Activated CD8-positive, alpha-beta memory T cell treated with anti-CD3 and anti-CD28 coated beads, Interleukin-2, amount 50 U/mL, for 1 hour (primary cell): ENCODE measurements around the gene FFAR3.

ENCODE experiments used
- DNase-seq: peaks from one replicate; pipeline ENCODE4 v3.0.0-alpha.2; 2020; ENCODE audit errors: extremely low read depth

The FFAR3 gene

GRCh38 chr19:35403116-35403760 is 45.0 kb downstream of the FFAR3 start:
- no peak for DNase-seq

GRCh38 chr19:35404879-35405622 is 46.8 kb downstream of the FFAR3 start:
- no peak for DNase-seq

- no peak for DNase-seq
Measured at GRCh38 chr19:35407619-35408018, 49.4 kb downstream of the FFAR3 start.

- DNase-seq, result no peak
Measured at GRCh38 chr19:35408284-35409171, 50.3 kb downstream of the FFAR3 start.

- DNase-seq, result no peak
Measured at GRCh38 chr19:35409191-35409590, 50.9 kb downstream of the FFAR3 start.
